ENCODE data around the gene BCKDK.

Gene BCKDK

GRCh38 chr16:31080756-31081419, 27.3 kb upstream of the BCKDK start:
- DNase-seq: no peak

DNA sequence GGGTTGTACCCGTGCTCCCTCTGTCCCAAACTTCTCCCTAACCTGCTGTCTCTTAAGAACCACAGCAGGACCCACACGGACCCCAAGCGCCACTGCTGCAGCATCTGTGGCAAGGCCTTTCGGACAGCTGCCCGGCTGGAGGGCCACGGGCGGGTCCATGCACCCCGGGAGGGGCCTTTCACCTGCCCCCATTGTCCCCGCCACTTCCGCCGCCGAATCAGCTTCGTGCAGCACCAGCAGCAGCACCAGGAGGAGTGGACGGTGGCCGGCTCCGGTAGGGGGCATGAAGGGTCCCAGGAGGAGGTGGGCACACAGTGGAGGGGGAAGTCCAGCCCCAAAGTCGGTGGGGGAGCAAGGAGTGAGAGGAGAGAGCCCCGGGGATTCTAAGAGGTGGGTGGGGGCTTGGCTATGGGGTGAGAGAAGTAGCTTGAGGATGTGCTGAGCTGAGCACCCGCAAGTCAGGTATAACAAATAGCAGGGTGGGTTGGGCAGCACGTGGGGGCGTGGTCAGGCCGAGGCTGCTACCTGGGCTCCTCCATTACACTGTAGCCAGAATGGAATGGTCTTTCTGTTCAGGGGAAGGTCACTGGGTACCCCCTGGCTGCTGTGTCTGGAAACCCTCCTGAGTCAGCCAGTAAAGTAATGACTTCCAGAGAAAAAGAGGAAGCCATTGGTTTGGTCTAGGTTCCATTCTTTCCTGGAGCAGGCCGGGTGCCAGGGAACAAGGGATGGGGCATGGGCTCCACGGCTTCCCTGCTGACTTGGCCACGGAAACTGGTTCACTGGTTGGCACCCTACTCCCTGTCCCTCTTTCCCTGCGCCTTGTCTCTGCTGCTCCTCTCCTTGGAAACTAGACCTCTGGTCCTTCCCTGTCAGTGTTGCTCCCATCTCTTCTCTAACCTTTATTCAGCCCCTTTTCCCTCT, 26.5 kb upstream of the BCKDK start:
- no peak for DNase-seq

- DNase-seq: no peak
Observed at GRCh38 chr16:31082368-31083045, 25.7 kb upstream of the BCKDK start.

GRCh38 chr16:31083081-31083480, 25.1 kb upstream of the BCKDK start:
- DNase-seq: no peak

- DNase-seq: no peak
Observed at GRCh38 chr16:31083556-31083955, 24.6 kb upstream of the BCKDK start.

GRCh38 chr16:31083981-31084380, 24.2 kb upstream of the BCKDK start:
- no peak for DNase-seq

GRCh38 chr16:31084584-31085302, 23.4 kb upstream of the BCKDK start:
- no peak for DNase-seq

- no peak for DNase-seq
Observed at GRCh38 chr16:31085411-31085810, 22.8 kb upstream of the BCKDK start.

GRCh38 chr16:31085873-31086628, 22.1 kb upstream of the BCKDK start:
- DNase-seq: no peak

DNA sequence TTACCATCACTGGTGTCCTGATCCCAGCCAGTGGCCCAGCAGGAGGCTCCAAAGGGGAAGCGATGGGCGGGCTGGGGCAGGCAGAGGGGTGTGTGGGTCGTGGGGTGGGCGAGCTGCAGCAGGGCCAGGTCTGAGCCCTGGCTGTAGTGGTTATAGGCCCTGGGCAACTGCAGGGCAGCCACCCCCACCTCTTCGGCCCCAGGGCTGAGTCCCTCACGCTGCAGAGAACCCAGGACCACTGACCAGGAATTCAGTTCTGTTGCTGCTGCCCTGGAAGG, 21.6 kb upstream of the BCKDK start:
- DNase-seq: no peak

DNA sequence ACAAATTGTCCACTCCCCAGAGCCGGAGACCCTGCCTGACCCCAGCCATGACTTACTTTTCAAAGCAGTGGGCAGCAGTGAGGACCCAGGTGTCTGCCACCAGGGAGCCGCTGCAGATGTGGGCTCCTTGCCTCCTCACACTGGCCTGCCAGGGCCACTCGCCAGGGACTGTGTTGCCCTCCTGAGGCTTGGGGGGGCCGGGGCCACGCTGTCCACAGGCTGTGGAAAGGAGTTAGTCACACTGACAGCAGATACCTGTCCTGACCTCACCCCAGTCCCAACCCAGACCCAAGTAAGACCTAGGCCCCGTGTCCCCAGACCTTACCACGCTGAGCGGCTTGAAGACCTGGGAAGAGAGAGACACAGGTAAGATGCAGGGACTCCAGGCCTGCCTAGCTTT, 20.7 kb upstream of the BCKDK start:
- no peak for DNase-seq

GRCh38 chr16:31087971-31088370, 20.2 kb upstream of the BCKDK start:
- no peak for DNase-seq

- no peak for DNase-seq
Observed at GRCh38 chr16:31088459-31089183, 19.6 kb upstream of the BCKDK start, which contains the start of gene PRSS53. PRSS53 (minus strand) TSS chr16:31088943; CDS start chr16:31088809, 134 bp downstream.

DNA sequence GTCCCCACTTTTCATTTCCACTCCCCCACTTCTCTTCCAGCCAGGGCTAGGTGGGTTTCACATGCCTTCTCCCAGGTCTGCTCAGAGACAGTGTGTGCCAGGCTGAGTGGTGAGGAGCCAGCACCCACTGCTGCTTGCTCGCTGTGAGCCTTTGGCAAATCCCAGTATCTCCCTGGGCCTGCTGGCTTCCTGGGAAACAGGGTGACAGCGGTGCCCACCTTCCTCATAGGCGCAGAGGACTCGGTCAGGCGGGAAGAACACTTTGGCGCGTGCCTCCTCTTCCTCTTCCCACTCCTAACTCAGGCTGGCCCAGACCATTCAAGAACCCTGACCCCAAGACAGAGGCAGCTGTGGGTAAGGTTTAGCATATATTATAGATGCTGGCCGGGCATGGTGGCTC, 19.0 kb upstream of the BCKDK start:
- no peak for DNase-seq

DNA sequence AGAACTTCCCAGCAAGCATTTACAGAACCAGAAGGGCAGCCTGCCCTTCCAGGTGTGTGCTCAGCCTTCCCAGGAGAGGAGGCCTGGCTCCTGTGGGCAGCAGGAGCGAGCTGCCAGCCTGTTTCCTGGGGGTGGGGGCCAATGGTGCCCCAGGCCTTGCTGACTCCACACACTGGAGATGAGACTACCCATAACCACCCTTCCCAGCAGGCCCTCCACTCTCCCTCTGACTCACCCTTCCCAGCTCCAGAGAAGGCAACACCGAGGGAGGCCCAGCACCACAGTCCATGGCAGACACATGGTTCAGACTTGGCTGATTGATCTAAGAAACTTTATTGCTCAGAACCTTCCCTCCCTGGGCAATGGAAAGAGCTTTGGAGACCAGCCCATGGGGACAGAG, 17.6 kb upstream of the BCKDK start:
- DNase-seq: no peak

DNA sequence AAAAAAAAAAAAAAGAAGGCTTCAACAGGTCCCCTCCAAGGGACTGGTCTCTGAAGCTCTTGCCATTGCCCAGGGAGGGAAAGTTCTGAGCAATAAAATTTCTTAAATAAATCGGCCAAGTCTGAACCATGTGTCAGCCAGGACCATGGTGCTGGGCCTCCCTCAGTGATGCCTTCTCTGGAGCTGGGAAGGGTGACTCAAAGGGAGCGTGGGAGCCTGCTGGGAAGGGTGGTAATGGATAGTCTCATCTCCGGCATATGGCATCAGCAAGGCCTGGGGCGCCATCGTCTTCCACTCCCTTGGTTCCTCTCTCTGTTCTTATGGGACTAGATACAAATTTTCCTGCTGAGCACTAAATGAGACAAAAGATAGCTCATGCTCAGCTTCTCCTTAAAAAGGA, 15.9 kb upstream of the BCKDK start:
- no peak for DNase-seq

GRCh38 chr16:31093132-31093703, 15.0 kb upstream of the BCKDK start:
- no peak for DNase-seq

DNA sequence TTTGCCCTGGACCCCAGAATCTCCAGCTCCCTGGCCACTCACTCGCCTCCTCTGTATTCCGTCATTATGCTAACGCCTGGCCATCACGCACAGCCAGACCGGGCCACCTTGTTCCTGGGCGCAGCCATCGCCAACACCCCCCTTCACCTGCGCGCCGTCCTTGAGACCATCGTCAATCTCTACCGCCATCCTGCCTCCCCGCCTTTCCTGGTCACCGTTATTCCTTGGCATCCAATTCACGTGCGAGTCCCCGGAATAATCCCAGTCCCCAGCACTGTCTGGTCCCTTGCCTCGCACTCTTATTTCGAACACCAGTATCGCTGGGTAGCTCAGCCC, 14.1 kb upstream of the BCKDK start:
- no peak for DNase-seq

- DNase-seq: peak; percentile 91
Observed at GRCh38 chr16:31094424-31095120, 13.6 kb upstream of the BCKDK start, which contains the start of gene VKORC1. VKORC1 (minus strand) TSS chr16:31094797; CDS start chr16:31094729, 68 bp downstream.

DNA sequence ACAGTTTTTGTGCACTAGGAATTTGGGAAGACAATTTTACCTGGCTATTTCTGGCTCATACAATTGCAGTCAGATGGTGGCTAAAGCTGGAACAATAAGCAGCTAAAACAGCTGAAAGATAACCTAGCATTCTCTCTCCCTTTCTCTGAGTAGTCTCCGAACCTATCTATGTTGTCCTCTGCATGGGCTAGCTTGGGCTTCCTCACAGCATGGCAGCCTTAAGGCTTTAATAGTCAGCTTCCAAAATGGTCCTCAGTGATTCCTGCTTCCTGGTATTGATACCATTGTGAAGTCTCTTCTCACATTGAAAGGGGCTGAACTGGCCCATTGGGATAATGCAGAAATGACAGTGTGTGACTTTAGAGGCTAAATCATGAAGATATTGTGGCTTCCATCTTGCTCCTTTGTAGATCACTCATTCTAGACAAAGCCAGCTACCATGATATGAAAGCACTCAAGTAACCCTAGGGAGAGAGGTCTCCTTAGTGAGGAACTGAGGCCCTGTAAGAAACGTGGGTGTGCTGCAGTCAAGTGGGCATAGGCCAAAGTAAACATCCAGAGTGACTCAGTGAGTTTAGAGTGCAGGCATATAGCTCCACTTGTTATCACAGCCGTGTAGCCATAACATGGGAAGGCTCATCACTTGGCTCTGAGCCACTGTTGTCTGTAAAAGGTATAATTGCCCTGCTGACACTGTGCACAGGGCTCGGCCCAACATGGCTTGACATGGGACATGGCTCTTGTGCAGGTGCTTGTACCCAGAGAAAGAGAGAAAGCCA, 8.1 kb upstream of the BCKDK start:
- DNase-seq: no peak
